UCSD-AML1 (cell line): ENCODE data around the gene RGL4.

Source experiments
- DNase-seq: peaks from one replicate; lab custom pipeline; 2025; ENCODE audit not compliant: unreplicated experiment; lab: John Stamatoyannopoulos, UW

RGL4 gene

DNA sequence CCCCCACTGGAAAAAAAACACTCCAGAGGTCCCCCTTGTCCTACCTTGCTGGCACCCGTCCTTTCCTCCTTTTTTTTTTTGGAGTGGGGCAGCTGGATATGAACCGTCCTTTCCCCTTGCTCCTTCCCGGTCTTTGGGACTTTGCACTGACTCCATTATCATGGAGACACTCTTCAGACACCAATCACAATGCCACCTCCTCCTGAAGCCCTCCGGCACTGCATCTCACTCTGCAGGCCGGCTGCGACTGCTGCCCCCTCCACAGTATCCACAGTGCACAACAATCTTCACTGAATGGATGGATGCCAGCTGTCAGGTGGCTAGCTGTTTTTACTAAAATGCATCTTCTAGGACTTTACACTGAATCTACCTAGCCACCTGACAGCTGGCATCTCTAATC, 12.7 kb upstream of the RGL4 start:
- no peak for DNase-seq

DNA sequence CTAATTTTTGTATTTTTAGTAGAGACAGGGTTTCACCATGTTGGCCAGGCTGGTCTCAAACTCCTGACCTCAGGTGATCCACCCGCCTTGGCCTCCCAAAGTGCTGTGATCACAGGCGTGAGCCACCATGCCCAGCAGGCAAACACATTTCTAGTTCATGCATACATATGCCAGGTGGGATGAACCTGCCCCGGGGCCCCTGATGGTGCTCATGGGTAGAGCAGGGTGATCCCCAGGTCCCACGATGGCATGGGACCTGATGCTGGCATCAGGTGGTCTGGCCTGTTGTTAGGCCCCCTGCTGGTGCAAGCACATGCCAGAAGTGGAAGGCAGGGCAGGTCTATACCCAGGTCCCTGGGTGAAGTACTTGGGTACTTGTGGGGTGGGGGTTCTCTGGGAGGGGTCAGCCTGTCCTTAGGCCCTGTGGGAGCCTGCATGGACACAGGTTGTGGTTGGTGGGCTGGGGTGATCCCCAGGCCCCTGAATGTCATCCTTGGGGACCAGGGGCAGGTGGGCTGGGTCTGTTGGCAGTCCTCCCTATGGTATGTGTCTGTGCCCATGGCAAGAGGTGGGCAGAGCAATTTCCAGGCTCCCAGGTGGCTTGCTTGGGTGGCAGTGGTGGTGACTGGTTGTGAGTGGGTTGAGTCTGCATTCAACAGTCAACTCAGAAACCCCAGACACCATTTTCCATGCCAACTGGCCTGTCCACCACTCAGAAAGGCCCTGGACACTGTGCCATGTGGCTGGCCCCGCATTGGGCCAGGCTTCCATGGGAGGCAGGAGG, 9.6 kb upstream of the RGL4 start:
- no peak for DNase-seq

DNA sequence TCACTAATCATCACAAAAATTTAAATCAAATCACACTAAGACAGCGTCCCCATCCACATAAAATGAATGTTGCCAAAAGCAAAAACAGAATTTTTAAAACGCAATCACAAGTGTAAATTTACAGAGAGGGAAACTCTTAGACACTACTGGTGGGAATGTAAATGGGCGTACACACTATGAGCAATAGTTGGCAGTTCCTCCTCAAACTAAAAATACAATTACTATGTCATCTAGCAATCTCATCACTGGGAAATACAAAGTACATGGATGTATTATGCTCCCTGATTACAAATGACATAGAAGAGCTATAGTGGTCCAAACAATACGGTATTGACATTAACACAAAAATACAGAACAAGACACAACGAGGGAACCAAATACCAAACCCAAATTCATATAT, 8.7 kb upstream of the RGL4 start:
- DNase-seq: no peak

DNA sequence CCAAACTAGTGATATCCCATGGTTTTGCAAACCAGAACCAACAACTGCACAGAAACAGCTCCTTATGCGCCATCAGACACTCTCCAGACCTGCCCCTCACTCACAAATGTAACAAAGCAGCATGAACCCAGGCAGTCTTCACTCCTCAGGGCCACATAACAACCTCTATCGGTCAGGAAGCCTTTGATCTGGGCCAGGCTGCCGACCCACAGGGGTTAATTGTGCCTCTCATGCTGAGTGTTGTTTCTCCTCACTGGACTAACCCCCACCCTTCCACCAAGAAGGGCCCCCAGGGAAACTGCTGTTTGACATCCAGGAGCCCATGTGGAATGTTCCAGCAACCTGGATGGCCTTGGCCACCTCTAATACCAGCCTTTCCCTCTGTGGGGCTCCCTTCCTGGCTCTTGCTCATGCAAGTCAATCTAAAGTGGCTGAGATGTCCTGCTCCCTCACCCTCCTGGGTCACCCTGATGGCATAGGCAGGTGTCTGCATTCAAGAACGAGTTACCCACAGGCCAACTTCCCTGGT, 7.9 kb upstream of the RGL4 start:
- DNase-seq: no peak

DNA sequence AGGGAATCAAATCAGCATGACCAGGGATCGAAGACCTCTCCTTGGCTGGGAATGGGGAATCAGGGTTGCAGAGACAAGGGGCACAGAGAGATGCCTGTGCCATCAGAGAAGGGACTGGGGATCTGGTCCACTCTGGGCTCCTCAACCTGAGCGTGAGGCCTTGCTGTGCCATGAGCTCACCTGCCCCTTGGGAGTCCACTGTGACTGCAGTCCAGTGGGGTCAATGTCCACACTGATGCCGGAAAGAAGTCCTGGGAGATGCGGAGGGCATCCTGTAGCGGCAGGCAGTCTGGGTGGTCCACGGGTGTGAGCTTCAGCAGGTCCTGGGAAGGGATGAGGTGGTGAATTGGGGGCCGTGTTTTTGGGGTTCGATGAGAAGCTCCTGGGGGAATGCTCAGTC, 7.3 kb upstream of the RGL4 start:
- DNase-seq: no peak

DNA sequence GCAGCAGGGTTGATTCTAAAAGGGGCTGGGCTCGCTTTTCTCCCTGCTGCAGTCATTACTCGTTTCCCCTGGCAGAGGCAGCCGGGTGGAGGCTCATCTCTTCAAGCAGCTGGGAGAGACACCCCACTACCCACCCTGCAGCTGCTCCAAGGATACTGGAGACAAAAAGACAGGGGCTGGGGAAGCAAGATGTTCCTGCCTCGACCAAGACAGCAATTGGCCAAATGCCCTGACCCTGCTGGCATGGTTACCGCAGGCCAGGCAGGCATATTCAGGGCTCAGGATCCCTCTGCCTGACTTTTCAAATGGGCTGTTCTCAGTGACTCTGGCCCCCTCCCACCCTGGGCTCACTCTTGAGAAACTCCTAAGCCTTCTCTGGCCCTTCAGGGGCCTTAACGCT, 6.8 kb upstream of the RGL4 start:
- DNase-seq: no peak

DNA sequence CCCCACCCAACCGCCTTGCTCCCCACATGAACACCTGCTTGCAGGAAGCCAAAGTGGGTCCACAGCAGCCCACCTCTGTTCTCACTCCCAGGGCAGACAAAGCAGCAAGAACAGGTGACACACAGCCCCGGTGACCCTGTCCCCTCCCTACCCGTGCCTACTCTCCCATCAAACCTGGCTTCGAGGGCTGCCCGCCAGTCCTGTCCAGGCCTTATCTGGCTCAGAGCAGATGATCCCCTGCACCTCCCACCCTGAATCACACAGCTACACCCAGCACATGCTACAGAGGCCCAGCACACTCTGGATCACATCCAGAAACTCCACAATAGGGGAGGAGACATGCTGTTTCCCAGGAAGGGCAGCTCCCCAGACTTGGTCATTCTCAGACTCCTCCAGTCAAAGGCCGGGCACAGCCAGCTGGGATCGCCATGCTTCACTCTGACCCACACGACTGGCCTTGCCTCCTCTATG, 6.2 kb upstream of the RGL4 start:
- no peak for DNase-seq

DNA sequence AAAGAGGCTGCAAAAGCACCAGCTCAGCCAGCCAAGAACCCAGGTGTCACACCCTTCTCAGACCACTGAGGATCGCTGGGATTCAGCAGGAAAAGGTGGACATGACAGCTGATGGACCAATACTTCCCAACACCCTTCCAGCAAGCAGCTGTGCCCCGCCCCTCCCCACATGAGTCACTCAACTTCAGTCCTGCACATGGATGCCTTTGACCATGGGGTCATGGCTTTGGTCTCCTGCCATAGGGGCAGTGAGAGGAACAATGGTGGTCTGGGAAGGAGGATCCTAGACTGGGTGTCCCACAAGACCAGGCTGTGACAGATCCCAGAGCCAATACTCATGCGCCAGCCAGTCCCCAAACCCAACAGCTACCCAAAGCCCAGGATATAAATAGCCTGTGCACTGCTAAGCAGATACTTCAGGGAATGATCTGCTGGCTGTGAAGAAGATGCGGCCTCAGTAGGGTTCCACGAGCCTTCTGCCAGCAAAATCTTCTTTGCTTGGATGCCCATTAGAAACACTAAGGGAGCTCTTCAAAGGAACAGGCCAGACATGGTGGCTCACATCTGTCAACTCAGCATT, 5.5 kb upstream of the RGL4 start:
- DNase-seq: no peak

DNA sequence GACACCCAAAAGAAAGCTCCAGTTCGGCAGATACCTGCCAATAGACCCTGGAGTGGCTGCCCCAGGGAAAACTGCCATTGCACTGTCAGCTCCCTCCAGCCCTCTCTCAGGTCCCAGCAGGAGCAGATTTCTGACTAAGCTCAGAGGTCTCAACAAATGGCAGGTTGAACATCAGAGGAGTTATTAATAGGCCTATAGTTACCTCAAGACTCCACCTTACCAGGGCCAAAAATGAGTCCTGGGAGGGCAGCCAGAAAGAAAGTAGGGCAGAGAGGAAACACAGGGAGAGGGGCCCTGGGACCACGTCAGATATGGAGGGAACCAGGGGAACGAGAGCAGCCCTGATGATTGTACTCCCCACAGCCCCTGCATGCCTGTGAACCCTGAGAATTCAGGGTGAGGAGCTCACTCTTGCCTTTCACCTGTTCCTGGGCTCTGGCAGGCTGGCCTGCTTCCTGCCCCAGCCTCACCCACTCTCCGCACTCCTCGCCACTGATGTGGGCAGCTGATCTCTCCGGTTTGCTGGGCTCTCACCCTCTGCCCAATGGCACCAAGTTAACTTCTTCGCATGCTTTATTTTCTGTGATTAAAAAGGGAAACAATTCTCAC, 4.3 kb upstream of the RGL4 start:
- DNase-seq: no peak

DNA sequence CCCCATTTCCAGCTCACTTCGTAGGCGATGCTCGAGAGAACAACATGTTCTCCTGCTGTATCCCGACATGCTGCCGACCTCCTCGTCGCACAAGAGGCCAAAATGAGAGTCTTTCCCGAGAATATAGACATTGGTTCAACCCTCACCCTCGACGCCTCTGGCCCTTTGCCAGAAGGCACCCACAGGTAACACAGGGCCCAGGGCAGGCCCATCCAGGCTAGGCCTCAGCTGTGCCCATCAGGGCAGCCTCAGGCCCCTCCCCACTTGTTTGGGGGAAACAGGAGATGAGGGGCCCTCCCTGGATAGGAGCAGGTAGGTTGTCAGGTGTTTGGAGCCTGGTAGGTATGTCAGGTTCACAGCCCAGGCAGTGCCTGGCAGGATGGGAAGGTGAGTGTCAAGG, 2.7 kb upstream of the RGL4 start:
- no peak for DNase-seq

DNA sequence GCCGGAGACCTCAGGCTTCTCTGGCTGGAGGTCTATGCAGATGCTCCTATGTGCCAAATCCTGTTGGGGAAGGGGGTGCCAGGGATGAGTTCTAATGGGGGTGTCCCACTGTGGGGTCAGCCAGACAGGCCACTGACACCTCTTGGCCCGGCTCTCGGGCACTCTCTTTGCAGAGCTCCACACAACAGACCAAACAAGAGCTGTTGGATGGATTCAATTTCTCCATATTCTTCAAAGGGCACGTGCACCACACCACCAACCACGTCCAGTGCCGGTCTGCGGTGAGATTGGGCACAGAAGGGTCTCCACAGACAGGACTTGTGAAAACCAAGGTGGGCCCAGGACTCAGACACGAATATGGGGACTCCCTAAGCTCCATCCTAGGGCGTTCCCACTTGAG, 2.2 kb upstream of the RGL4 start:
- no peak for DNase-seq

DNA sequence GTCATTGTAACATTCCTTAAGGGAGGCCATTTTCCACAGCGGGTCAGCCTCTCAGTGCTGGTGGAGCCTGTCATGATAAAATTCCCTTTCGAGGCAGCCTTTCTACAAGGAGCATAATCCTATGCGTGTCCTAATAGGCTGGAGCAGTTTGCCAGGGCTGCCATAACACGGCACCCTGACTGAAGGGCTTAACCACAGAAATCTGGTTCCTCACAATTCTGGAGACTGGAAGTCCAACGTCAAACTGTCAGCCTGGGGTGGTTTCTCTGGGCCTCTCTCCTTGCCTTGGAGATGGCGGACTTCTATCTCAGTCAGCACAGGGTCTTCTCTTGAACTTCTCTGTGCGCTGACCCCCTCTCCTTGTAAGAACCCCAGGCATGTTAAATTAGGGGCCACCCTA, 1.4 kb upstream of the RGL4 start:
- no peak for DNase-seq

DNA sequence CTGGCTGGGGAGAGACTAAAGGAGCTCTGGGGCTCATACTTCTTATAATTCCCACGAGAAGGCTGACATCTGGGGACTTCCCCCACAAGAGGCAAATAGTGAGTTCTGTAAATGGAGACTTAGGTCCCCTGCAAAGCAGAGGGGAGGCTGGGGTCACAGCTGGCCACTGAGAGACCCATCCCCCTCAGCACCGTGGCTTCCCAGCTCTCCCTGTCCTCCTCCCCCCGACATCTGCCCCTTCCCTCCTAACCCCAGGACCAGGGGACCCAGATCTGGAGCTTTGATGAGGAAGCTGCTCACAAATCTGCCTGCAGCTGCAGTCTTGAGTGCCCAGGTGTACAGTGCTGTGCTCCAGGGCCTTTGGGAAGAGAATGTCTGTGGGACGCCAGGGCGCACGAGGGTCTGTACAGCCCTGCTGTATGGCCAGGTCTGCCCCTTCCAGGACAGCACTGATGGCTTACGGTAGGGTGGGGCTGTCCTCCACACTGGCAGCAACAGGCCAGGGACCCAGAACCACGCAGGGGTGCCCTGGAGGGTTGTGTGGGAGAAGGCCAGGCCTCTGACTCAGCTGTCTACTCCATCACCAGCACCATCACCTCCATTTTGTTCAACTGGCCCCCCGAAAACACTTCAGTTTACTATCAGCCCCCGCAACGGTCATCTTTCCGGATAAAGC, 1.1 kb downstream of the RGL4 start:
- DNase-seq: no peak

DNA sequence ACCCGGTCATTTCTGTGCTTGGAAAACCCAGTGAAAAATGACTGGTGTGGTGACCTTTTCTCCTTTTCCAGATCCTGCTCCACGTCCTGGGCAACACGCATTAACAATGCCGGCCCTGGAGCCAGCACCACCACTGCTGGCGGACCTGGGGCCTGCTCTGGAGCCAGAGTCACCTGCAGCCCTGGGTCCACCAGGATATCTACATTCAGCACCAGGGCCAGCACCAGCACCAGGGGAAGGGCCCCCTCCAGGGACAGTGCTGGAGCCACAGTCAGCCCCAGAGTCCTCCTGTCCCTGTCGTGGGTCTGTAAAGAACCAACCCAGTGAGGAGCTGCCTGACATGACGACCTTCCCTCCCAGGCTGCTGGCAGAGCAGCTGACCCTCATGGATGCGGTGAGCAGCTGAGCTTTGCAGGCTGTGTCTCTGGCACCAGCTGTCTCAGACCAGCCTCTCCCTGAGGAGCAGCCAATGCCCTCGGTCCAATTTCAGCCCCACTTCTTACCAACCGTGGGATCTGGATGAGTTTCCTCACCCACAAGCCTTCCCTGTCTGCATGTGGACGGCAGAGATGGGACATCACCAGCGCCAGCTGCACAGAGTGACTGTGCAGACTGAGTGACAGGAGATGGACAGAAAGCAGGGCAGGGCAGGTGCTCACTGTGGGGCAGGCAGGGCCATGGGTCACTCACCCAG, 1.9 kb downstream of the RGL4 start:
- DNase-seq: no peak

DNA sequence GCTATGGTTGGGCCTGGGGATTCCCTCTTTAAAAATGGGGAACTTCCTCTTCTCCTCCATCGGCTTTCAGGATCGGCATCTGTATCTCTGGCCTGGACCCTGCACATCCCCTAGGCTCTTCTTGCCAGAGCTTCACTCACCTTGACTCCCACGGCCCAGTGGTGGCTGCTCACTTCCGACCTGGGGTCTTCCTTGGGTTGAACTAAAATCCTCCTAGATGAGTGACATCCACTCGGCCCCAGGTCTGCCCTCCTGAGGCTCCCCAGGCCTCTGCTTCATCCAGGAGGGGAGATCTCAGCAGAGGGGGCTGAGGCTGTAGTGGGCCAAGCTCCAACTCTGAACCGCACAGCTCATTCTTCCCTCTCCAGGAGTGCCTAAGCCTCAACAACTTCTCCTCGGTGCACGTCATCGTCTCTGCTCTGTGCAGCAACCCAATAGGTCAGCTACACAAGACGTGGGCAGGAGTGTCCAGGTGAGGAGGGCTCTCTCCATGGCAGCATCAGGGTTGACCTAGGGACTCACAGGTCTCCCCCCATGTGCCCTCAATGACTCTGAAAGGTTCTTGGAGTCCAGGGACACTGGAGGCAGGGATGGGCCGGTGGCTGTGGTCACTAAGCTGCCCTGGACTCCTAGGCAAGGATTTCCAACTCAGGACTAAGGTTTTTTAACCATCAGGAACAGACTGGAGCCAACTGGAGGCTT, 3.3 kb downstream of the RGL4 start:
- DNase-seq: no peak

DNA sequence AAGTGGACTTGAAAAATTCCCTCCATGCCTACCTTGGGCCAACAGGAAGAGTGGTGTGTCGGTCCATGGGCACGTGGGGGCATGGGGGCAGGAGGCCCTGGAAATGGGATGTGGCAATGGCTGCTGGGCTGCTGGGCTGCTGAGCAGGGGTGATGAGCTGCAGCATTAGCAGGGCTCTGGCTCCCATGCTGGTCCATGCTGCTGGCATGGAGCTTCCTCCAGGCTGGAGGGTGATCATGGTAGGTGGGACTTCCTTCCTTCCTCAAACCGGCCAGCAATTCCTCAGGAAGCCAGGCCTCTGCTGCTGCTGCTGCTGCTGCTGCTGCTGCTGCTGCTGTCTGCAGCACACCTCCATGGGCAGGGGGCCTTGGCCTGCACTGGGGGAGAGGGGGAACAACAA, 4.3 kb downstream of the RGL4 start:
- no peak for DNase-seq

DNA sequence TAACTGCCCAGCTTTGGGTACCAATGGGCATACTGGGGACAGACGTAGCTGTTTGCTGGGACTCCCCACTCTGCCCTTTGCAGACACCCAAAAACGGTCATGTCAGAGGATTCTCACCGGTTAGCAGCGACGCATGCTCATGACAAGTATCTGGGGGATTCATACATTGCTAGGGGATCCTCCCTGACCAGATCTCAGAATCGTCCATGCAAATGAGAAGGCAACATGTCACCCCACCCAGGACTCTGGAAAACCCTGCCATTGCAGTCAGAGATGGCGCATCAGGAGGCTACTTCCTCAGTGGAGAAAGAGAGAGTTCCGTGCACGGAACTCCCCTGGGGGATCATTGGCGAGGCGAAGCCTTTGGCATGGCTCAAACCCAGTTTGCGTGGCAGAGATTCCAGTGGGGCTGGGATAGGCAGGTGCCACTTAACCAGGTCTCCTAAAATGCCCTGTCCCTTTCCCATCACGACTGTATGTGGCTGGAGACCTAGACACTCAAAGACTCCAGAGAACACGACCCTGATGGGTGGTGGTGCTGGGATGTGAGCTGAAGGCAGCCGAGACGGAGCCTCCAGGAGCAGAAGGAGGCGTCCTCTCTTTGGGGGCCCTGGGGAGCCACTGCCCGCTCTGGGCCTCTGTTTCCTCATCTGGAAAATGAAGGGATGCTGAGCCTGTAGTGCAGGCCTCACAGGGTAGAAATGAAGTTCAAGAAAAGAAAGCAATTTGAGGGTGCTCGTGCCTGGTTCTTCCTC, 4.9 kb downstream of the RGL4 start:
- no peak for DNase-seq

DNA sequence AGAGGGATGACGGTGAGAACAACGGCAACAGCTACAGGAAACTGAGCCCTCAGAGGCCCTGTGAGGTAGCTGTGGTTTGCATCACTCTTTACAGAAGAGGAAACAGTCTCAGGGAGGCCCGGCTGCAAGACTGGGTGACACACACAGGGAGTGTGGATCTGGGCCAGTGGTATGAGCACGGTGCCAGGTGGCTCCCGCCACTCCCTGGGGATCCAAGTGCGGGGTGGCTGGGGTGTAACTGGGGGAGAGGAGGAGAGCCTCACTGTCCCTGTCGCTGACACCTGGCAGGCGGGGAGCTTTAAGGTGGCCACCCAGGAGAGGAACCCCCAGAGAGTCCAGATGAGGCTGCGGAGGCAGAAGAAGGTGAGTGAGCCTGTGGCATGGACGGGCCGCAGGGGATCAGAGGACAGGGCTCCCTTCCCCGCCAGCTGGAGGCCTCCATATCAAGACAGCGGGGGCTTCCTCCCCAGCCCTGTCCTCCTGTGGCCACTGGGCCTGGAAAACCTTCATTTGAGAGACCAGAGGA, 5.6 kb downstream of the RGL4 start:
- DNase-seq: peak; percentile 65
